ENCODE results near the gene PLA2G2D.
"Not testable (repeated sequence)": the region's sequence is repeated elsewhere in the genome, so short reads cannot be mapped to it uniquely, and the experiment has no call there.

Gene PLA2G2D

DNA sequence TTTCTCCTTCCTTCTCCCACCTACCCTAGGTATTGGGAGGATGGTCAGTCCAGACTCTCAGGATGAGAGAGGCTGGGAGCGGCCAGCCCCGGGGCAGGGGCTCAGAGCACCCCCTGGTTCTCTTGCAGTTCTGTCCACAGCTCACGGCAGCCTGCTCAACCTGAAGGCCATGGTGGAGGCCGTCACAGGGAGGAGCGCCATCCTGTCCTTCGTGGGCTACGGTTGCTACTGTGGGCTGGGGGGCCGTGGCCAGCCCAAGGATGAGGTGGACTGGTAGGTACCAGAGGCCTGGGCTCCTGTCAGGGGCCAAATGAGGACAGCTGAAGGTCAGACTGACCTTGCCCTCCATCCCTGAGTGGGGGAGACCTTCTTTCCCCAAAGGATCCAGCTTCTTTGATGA, 24.0 kb upstream of the PLA2G2D start:
- no peak for DNase-seq (ENCODE audit: low read depth, low spot score)

DNA sequence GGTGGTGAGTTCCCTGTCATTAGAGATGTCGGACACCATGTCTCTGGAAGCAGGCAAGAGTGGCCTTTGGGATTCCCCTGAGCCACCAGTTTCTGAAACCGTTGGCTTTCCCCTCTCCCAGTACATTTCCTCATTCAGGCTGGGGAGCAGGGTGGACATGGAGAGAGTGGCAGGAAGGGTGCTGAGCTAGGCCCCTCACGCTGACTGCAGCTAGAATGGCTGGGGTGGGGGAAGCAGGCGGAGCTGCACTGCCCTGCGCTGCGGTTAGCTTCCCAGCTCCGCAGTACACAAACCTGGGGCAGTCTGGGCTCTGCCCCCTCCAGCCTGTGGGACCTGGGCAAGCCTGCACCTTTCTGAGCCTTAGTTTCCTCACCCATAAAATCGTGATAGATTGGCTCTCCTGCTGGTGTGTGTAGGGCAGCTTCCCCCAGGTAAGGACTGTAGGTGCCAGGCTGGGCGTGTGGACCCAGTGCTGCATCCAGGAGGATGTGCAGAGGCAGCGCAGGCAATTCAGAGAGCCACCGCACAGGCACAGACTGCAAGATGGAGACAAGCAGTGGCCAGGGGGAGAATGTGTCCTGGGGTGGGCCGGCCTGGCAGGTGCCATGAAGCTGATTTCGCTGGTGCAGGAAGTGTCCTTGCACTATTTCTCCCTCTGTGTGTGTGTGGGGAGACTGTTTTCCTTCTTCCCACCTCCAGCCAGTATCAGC, 22.8 kb upstream of the PLA2G2D start:
- no peak for DNase-seq (ENCODE audit: low read depth, low spot score)

DNA sequence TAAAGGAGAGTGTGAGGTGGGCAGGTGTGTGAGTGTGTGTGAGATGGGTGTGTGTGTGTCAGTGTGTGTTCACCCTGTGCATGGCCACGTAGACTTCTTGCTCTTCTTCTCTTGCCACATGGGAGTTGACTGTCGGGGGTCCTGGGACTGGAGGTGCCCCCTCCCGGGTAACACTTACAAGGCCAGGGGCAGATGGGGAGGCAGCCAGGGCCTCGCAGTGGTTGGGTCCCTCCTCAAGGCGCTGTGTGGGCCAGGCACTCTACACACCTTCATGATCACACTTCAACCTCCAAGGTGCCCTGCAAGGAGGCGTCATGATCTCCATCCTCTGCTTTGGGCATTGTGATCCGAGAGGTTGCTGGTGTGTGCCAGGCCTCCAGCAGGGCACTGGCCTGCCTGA, 22.1 kb upstream of the PLA2G2D start:
- DNase-seq (ENCODE audit: low read depth, low spot score), result no peak

DNA sequence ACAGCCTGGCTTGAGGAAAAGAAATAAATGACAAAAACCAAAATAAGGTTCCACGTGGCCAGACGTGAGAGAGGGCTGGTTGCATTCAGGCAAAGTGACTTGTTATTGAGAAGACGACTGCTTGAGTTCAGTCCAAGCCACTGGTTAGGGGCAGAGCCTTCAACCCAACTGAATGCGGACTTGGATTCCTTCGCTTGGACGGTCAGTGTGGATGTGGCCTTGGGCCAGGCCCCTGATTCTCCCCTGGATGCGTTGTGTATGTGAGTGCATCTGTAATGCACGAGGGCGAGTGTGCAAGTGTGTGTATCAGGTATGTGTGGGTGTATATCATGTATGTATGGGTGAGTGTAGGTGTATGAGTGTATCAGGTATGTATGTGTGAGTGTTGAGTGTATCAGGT, 21.7 kb upstream of the PLA2G2D start:
- DNase-seq (ENCODE audit: low read depth, low spot score), result no peak

DNA sequence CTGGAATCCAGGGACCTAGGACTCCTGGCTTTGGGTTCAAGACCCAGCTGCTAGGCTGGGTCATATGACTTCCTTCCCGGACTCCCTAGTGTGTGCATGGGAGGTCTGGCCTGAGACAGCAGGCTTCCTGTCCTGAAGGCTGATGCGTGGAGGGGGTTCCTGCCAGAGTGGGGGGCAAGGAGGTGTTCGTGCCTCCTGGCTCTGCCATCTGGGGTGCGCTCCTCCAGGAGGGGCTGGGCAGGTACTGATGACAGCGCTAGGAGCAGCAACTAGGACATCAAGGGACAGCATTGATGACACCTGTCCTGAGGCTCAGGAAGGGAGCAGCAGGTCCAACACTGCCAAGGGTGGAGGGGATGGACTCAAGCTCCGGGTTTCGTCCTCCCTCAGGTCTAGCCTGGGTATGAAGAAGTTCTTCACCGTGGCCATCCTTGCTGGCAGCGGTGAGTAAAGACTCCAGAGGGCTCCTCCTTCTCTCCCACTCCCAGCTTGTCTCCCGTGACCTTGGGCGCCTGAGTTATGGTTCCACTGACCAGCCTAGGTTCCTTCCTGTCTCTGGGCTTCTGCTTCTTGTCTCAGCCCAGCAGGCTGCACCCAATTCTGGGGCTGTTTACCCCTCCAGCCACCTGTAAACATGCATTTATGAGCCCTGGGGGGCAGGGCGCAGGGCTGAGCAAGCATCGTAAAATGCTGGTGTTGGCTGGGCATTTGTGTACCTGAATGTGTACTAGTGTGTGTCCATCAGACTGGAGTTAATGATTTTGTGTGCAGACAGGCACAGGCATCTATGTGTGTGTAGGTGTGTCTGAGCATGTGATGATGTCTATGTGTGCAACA, 20.7 kb upstream of the PLA2G2D start:
- no peak for DNase-seq (ENCODE audit: low read depth, low spot score)

DNA sequence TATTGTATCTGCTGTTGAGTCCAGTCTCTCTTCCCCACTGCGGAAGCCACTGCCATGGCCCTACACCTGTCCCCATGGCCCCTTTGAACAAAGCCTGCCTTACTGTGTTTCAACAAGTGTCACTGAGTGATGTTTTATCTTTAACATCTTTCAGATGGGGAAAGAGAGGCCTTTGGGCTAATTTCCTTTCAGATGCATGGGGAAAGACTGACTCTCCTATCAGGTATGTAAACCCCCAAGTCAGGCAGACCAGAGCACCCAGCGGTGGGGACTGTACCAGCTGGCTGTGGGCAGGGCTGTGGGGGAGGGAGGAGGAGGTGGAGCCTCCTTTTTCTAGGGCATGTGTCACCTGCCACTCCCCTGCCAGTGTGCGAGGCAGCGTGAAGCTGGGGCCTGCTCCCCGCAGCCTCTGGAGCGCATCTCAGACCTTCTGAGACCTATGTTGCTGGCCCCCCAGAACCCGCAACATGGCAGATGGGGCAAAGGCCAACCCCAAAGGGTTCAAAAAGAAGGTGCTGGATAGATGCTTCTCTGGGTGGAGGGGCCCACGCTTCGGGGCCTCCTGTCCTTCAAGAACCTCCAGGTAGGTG, 19.7 kb upstream of the PLA2G2D start, which contains the start of gene PLA2G2F:
Gene PLA2G2F, plus strand, starts transcription at position 363 of the 590 bp plus-strand sequence. Its CDS starts 105 bp downstream, at position 468.
- DNase-seq (ENCODE audit: low read depth, low spot score), result no peak

DNA sequence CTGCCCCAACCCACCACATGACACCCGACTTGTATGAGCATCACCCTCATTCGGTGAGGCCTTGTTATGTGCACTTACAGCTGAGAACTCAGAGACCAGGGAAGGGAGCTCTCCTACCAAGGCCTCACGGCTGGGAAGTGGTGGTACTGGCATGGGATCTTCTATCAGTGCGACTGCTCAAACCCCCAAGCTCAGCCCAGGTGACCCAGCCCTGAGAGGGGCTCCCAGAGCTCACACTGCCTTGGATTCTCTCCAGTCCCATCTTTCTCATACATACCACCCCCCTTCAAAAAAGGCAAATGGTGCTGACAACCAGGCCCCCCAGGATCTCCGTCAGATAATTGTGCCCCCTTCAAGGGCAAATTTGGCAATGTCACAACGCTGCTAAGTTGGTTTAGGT, 19.0 kb upstream of the PLA2G2D start:
- no peak for DNase-seq (ENCODE audit: low read depth, low spot score)

DNA sequence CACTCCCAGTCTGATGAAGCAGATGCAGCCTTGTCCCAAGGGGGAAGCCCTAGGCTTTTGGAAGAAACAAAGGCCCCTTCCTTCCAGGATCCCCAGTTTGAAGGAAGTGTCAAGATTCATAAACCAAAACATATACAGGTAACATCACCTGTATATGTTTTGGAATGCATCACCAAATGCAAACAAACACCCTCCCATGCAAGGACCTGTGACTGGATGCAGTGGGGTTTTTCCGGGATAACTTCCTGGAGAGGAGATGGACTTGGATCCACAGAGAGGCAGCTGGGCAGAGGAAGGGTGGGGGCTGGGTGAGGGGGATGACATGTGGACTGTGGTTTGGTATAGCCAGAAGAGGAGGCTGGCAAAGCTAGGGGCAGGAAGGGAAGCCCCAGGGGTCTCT, 18.3 kb upstream of the PLA2G2D start:
- DNase-seq (ENCODE audit: low read depth, low spot score), result no peak

DNA sequence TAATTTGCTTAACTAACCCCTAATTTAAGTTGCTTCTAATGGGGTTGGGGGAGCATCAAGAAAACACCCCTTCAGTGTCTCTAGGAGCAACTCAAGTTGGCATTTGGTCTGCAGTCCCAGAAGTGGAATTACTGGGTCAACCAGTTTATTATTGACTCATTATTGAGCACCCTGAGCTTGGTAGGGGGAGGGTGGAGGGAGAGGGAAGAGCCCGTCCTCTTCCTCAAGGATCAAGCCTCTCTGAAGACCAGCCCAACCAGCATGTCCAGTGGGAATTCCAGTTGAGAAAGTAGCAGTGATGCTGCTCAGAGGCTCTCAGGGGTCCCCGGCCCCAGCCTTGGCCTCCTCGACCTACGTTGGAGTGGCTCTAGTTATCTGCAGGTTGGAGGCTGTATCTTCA, 17.7 kb upstream of the PLA2G2D start:
- no peak for DNase-seq (ENCODE audit: low read depth, low spot score)

DNA sequence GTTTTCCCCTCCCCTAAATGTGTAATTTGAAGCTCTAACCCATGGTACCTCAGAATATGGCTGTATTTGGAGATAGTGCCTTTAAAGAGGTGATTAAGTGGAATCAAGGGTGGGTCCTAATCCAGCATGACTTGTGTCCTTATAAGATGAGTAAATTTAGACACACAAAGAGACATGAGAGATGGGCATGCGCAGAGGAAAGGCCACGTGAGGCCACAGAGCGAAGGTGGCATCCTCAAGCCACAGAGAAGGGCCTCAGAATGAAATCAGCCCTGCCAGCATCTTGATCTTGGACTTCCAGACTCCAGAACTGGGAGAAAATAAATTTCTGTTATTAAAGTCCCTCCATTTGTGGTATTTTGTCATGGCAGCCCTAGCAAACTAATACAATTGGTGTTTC, 16.9 kb upstream of the PLA2G2D start:
- no peak for DNase-seq (ENCODE audit: low read depth, low spot score)

DNA sequence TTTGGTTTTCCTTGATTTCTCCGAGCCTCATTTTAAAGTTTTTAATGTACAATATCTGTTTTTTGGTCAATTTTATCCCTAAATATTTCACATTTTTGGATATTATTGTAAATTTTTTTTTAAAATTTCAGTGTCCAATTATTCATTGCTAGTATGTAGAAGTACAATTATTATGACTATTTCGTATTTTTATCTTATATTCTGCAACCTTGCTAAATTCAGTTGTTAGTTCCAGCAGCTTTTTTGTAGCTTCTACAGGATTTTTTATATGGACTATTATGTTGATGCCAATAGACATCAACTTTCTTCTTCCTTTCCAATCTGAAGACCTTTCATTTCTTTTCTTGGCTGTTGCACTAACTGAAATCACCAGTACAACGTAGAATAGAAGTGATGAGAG, 15.7 kb upstream of the PLA2G2D start:
- no peak for DNase-seq (ENCODE audit: low read depth, low spot score)

DNA sequence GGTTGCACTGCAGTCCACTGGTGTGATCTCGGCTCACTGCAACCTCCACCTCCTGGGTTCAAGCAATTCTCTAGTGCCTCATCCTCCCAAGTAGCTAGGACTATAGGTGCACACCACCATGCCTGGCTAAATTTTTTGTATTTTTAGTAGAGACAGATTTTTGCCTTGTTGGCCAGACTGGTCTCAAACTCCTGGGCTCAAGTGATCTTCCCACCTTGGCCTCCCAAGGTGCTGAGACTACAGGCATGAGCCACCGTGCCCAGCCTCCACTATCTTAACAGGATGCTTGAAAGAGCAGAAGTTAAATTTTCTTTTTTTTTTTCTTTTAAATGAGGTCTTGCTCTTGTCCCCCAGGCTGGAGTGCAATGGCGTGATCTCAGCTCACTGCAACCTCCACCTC, 11.2 kb upstream of the PLA2G2D start:
- not testable (repeated sequence) for DNase-seq (ENCODE audit: low read depth, low spot score)

DNA sequence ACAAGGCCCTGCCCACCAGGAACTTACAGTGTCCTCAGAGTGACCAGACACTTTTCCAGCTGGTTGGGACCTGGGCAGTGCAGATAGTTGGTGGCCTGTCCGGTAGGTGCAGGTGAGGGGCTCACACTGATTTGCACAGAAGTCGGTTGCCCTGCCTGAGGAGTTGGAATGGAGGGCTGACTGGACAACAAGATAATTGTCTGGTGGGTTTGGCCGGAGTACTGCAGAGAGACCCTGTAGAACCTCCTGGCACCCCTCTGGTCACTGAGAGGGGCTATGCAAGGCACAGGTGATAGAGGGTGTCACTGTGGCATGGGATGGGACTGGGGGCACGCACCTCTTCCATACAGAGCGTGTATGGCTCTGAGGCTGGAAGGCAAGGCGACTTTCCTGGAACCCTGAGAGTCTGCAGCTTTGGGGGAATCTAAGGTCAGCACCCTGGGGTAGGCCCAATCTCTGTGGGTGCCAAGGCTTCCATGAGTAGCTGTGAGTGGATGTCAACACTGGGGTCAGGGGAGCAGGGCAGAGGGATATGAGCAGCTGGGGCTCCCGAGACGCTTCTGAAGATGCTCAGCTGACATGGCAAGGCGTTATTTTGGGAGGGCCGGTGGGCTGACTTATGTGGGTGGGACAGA, 7.6 kb upstream of the PLA2G2D start:
- no peak for DNase-seq (ENCODE audit: low read depth, low spot score)

DNA sequence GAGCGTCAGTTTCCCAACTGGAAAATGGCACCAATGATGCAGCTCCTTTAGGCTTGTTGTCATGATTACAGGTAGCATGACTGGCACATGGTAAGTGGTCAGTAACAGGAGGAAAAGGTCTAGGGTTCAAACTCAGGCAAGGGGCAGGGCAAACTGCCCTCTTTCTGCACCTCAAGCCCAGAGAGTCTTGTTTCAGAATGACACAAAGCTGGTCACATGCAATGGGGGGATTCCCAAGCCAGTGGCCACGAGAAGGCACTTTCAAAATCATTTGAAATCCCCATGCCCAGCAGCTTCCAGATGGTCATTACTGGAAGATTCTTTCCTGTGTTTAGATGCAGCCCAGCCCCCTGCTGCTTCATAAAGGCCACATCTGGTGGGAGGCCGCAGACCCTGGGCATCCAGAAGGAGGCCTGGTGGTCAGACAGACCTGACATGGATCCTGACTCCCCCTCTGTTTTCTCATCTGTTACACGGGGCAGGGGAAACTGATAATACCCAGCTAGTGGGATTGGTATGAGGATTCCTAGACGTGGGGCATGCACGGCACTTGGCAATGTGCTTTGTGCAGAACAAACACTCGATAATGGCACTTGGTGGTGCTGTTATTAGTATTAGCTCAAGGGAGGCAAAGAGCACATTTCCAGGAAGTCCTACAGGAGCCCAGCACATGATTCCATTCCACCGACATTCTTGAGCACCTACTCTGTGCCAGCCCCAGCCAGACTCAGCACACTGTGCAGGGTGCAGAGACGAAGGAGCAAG, 6.9 kb upstream of the PLA2G2D start:
- no peak for DNase-seq (ENCODE audit: low read depth, low spot score)

DNA sequence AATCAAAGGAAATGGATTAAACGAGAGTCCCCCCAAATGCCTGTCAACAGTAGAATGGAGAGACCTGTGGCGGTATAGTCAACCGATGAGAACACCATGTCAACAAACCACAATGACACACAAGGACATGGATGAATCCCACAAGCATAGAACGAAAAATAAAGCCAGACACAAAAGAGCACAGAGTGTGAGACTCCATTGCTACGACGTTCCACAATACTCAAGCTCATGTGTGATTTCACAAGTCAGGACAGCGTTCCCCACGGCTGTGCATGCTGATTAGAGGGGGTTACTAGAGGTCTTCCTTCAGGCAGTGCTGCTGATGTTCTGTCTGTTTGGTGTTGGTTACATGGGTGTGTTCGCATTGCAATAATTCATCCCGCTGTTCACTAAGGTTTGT, 5.8 kb upstream of the PLA2G2D start:
- no peak for DNase-seq (ENCODE audit: low read depth, low spot score)

DNA sequence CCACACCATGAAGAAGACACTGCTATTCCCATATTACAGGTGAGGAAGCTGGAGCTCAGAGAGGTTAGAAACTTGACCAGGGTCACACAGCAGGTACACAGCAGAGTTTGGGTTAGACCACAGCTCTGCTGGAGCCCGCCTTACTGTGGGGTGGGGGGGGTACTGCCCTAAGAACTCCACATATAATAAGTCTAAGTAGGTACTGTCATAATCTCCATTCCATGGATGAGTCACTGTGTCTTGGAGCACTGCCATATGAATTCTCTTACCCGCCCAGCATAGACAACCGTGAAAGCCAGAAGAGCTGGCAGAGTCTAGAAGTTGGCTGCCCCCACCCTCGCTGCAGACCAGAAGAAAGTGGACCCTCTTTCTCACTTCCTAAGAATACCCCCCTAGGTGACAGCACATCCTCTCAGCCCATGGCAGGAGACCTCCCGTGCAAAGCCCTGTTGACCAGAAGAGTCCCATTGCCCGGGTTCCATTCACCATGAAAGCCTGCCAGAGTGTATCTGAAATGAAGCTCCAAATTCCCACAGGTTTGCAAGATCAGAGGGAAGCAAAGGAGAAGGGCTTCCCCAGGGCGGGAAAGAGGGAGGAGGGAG, 5.2 kb upstream of the PLA2G2D start:
- no peak for DNase-seq (ENCODE audit: low read depth, low spot score)

DNA sequence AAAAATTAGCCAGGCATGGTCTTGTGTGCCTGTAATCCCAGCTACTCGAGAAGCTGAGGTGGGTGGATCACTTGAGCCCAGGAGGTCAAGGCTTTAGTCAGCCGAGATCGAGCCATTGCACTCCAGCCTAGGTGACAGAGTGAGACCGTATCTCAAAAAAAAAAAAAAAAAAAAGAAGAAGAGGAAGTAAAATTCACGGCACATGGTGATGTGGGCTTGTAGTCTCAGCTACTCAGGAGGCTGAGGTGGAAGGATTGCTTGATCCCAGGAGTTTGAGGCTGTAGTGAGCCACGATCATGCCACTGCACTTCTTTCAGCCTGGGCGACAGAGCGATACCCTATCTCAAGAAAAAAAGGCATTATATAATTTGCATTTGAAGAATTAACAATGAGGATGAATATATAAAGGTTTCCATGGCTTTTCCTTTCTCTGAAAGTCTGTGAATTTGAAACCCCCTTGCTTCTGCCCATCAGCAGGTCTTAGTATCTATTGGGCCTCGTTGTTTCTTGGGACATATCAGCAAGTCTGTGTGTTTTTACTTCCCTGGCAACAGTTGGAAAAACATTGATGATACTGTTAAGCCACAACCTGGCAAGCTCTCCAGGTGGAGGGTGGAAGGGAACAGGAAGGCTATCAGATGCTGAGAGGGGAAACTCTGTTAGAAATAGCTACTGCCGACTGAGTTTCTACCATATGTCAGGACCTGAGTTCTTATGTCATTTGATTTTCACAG, 4.6 kb upstream of the PLA2G2D start:
- DNase-seq (ENCODE audit: low read depth, low spot score), result no peak

DNA sequence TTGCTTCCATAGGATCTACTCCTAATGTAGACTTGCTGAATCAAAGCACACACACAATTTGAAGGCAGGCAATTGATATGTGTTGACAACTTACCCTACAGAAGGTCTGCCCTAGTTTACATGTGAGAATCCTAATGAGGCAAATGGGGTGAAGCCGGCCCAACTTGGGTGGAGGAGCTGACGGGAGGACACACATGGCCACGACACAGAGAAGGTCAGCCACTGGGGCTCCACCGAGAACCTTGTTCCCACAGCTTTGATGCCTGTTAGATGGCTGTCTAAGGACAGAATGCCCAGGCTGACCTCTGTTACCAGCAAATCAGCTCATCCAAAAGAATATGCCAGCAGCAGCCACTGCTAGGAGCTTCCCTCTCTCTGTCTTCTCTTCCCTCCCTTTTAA, 1.5 kb upstream of the PLA2G2D start:
- DNase-seq (ENCODE audit: low read depth, low spot score), result no peak

DNA sequence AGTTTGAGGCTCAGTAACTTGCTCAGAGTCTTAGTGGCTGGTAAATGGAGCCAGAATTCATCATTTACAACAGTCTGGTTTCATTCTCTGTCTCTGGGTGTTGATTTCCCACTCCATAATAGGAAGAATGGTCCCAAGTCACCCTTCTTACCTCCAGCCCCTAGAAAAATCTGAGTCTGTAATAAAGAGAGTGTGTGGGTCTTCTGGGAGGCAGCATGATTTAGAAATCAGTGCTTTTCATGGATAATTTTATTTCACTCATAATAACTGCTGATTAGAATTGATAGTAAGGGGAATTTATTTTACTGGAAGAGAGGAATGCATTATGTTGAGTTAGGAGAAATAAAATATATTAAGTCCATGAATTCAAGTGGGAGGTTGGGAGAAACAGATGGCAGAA, 2.1 kb downstream of the PLA2G2D start:
- DNase-seq (ENCODE audit: low read depth, low spot score), result no peak

DNA sequence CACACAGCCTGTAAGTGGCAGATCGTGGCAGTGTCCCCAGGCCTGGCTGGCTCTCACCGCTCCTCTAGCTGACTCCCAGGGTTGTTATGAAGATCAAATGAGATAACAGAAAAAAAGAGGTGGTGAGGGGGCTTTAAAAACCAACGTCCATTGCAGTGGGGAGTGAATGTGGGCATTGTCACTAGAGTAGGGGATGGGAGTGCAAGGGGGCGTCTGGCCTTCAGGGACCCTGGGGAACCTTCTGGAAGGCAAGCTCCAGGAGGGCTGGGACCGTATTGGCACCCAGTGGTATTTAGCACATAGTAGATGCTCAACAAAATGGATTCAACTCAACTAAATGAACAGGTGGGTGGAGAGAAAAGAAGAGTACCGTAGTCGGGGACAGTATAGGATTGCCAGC, 3.4 kb downstream of the PLA2G2D start:
- DNase-seq (ENCODE audit: low read depth, low spot score), result no peak

All from activated CD4-positive, CD25-positive, alpha-beta regulatory T cell treated with anti-CD3 and anti-CD28 coated beads, Interleukin-2, amount 50 U/mL, for 16 hours (primary cell).